Measurements from ENCODE around the gene HMBS. TPM values are rescaled to one million over a fixed set of nuclear protein-coding genes. Genes with fewer than 3 reads are reported as not detected.
"Not testable (repeated sequence)": the region's sequence is repeated elsewhere in the genome, so short reads cannot be mapped to it uniquely, and the experiment has no call there.

HMBS gene
- total RNA-seq, 2 experiments from 2014 or later = 17.3 to 18.8 TPM

DNA sequence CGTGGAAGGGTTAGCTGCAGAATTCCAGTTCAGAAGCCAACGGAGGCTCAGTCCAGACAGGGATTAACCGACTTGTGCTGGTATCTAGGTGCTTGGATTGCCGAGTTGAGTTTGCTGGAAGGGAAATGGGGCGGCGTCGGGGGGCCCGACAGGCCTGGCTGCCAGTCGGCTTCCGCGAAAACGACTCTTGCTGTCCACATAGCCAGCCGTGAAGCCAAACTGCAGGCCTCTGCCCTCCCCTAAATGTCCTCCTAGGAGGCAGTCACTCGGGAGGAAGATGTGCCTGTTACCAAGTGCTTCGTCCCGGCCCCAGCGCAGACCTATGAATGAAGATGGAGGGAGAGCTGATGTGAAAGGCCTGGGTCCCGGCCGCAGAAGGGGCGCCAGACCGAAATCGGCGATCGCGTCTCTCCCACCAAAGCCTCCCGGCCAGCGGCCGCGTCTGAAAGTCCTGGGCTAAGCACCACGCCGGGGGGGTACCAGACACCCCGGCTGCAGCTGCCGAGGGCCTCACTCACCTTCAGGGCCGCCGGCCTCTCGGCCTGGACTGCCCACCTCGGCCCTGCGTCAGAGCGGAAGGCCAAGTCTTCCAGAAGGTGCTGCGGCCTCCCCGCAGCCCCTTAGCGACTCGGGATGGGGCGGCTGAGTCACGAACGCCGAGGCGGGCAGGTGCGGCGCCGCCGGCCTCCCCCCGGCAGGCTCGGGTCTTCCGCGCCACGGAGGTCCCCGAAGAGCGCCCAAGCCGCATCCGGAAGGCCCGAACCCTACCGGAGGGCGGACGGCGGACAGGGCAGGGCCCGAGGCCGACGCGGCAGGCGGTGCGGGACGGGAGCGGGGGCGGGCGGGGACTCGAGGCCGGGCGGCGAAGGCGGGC lies 9.5 kb downstream of the HMBS start:
- peaks cover 74% of the 10 kb centered on the region for H3K36me3 Mint-ChIP-seq (ENCODE audit: low read depth)
- DNase-seq = peak; percentile 55
- no peaks in the 10 kb centered on the region for H3K27me3 Mint-ChIP-seq
- peaks cover 70% of the 10 kb centered on the region for H3K4me1 Mint-ChIP-seq
- no peaks in the 10 kb centered on the region for H3K9me3 Mint-ChIP-seq
- ChIA-PET POLR2A (interaction anchor here (0.6 to 9.7 kb wide), 41 partner anchors 8 to 1107 kb away, joined by 3 to 219 read pairs (median 5); partner anchors contain the start of genes C2CD2L, CBL, CENATAC and DDX6), CTCF (interaction anchor here (1.0 to 2.4 kb wide), 5 partner anchors 9 to 38 kb away, joined by 3 to 20 read pairs (median 12); partner anchors contain the start of genes C2CD2L, HMBS and VPS11)
- peak overlapping the region; percentile 86 for H3K27ac Mint-ChIP-seq
- peak overlapping the region; percentile 93 for H3K4me3 Mint-ChIP-seq

DNA sequence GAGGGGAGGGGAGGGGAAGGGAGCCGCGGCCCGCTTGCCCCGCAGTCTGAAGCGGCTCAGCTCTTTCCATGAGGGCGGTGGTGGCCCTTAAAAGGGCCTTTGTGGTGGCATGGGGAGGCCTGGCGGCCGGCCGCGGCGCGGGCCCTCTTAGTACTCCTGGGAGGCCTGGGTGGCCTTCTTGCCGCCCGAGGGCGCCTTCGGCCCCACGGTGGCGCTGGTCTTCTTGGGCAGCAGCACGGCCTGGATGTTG lies 10.1 kb downstream of the HMBS start:
- no peaks in the 10 kb centered on the region for H3K9me3 Mint-ChIP-seq
- H3K27me3 Mint-ChIP-seq = no peaks in the 10 kb centered on the region
- POLR2A ChIA-PET = interaction anchor here (0.6 to 9.7 kb wide), 41 partner anchors 8 to 1107 kb away, joined by 3 to 219 read pairs (median 5); partner anchors contain the start of genes C2CD2L, CBL, CENATAC and DDX6
- peaks cover 74% of the 10 kb centered on the region for H3K36me3 Mint-ChIP-seq (ENCODE audit: low read depth)
- peak overlapping the region; percentile 86 for H3K27ac Mint-ChIP-seq
- CTCF ChIA-PET = interaction anchor here (0.6 to 2.4 kb wide), 8 partner anchors 9 to 102 kb away, joined by 3 to 20 read pairs (median 4); partner anchors contain the start of genes C2CD2L, HMBS and VPS11
- peak overlapping the region; percentile 93 for H3K4me3 Mint-ChIP-seq
- peak; percentile 68 for DNase-seq
- peaks cover 69% of the 10 kb centered on the region for H3K4me1 Mint-ChIP-seq

DNA sequence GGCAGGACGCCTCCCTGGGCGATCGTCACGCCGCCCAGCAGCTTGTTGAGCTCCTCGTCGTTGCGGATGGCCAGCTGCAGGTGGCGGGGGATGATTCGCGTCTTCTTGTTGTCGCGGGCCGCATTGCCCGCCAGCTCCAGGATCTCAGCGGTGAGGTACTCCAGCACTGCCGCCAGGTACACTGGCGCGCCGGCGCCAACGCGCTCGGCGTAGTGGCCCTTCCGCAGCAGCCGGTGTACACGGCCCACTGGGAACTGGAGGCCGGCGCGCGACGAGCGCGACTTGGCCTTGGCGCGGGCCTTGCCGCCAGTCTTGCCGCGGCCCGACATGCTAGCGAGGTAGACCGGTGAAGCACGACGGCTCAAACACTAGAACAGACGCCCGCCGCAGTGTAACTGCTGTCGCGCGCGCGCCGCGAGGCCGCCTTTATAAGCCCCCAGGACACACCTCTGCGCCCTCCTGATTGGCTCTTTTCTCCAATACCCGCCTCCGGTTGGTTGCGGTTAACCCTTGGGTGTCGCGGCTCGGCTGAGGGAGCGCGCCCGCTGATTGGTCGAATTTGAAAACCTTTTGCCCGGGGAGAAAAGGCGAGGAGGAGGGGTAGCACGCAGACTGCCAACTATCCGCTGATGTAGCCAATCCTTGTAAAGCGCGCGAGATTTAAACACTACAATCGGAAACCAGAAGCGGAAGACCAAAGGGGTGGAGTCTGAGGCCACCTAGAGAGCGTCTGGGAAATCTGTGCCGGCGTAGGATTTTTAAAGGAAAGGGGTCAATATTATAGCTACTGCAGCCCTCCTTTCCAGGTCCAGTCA lies 10.6 kb downstream of the HMBS start:
- Mint-ChIP-seq H3K27me3 (no peaks in the 10 kb centered on the region), H3K9me3 (no peaks in the 10 kb centered on the region), H3K4me1 (peaks cover 70% of the 10 kb centered on the region), H3K27ac (peak overlapping the region; percentile 86), H3K36me3 (ENCODE audit: low read depth) (peaks cover 80% of the 10 kb centered on the region), H3K4me3 (peak overlapping the region; percentile 93)
- peak; percentile 100 for DNase-seq
- CTCF ChIA-PET = interaction anchor here (0.6 to 2.4 kb wide), 11 partner anchors 10 to 101 kb away, joined by 3 to 20 read pairs (median 3); partner anchors contain the start of genes C2CD2L, HMBS and VPS11
- POLR2A ChIA-PET = interaction anchor here (0.6 to 9.7 kb wide), 43 partner anchors 9 to 1108 kb away, joined by 3 to 219 read pairs (median 4); partner anchors contain the start of genes C2CD2L, CBL, CENATAC and DDX6

- H3K4me1 Mint-ChIP-seq = peaks cover 55% of the 10 kb centered on the region
- H3K4me3 Mint-ChIP-seq = peak overlapping the region; percentile 92
- no peak for DNase-seq
- ChIA-PET POLR2A (interaction anchor here (1.0 to 9.7 kb wide), 4 partner anchors 10 to 32 kb away, joined by 3 to 219 read pairs (median 9); partner anchors contain the start of genes C2CD2L, HMBS and VPS11), CTCF (interaction anchor here (0.7 to 2.1 kb wide), 5 partner anchors 9 to 239 kb away, joined by 3 to 12 read pairs (median 6); partner anchors contain the start of genes HMBS and VPS11)
- no peaks in the 10 kb centered on the region for H3K9me3 Mint-ChIP-seq
- peak overlapping the region; percentile 17 for H3K27ac Mint-ChIP-seq
- peaks cover 50% of the 10 kb centered on the region for H3K36me3 Mint-ChIP-seq (ENCODE audit: low read depth)
- H3K27me3 Mint-ChIP-seq = no peaks in the 10 kb centered on the region
Measured at GRCh38 chr11:119099711-119100110, 15.0 kb downstream of the HMBS start.

DNA sequence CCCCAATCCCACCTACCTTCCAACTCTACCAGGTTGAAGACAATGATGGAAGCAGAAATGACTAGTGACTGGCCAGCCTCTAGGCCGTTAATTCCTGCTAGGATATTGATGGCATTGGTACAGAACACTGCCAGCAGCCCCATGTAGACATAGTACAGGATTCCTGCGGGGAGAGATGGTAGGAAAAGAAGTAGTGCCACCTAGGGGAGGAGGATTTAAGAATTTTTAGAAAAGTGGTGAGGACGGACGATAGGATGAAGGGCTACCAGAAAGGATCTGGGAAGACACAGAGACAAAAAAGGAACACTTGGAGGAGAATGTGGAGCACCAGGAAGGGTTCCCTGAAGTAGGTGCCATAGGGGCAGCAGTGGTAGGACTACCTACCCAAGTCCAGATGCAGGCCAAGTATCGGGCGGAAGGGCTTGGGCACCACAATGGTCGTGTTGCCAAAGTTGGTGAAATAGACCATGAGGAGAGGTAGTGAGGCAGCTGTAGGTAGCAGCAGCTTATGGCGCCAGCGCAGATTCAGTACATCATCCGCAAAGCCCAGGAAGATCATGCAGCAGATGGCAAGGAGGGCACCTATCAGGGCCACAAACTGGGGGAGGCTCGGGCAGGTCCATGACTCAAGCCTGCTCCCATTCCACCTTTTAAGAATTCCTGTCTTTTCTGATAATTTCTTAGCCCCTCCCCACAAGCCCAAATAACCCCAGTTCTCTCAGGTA lies 15.7 kb downstream of the HMBS start:
- Mint-ChIP-seq H3K27me3 (no peaks in the 10 kb centered on the region), H3K4me3 (peak overlapping the region; percentile 92), H3K9me3 (no peaks in the 10 kb centered on the region), H3K4me1 (peaks cover 58% of the 10 kb centered on the region), H3K36me3 (ENCODE audit: low read depth) (peaks cover 43% of the 10 kb centered on the region), H3K27ac (peak overlapping the region; percentile 99)
- CTCF ChIA-PET = interaction anchor here (0.7 to 2.1 kb wide), 4 partner anchors 9 to 44 kb away, joined by 3 to 12 read pairs (median 6); partner anchors contain the start of genes HMBS and VPS11
- POLR2A ChIA-PET = interaction anchor here (1.7 to 9.7 kb wide), 3 partner anchors 9 to 32 kb away, joined by 8 to 219 read pairs (median 10); partner anchors contain the start of genes C2CD2L and VPS11
- DNase-seq = no peak

DNA sequence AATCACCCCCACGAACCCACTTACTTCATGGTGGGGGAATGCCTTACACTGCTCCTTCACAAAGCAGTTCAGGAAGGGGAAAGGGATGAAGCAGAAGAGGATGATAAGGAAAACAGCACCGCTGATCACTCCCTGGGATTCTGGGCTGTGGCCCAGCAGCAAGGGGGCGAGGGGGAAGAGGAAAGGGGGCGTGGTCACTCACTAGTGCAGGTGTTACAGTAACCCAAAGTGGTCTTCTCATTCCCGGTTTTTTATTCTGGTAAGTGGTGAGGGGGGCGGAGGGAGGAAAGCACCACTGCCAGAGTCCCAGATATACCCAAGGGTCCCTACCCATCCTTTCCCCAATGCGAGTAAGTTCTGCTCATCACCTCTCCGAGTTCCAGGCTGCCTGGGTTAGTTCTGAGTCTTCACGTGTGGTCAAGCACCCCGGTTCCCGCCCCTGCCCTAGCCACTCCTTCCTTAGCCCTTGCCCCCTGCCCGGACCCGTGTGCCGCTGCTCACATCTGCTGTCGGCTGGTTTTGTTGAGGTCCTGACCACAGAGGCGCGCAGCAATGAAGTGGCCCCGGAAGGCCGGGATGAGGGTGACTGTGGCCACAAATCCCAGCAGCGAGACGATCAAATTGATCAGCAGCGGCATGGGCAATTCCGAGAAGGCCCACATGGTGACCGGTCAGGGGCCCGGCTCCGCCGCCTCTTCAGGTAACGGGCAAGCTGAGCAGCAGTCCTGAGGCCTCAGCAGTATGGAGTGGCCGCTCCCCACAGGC lies 16.5 kb downstream of the HMBS start:
- CTCF ChIA-PET = interaction anchor here (1.0 to 2.2 kb wide), 9 partner anchors 9 to 223 kb away, joined by 3 to 15 read pairs (median 5); partner anchors contain the start of genes HMBS and VPS11
- H3K27ac Mint-ChIP-seq = peak overlapping the region; percentile 99
- H3K9me3 Mint-ChIP-seq = no peaks in the 10 kb centered on the region
- peaks cover 39% of the 10 kb centered on the region for H3K36me3 Mint-ChIP-seq (ENCODE audit: low read depth)
- H3K4me1 Mint-ChIP-seq = peaks cover 56% of the 10 kb centered on the region
- H3K4me3 Mint-ChIP-seq = peak overlapping the region; percentile 92
- DNase-seq = no peak
- no peaks in the 10 kb centered on the region for H3K27me3 Mint-ChIP-seq
- POLR2A ChIA-PET = interaction anchor here (0.7 to 2.7 kb wide), 17 partner anchors 8 to 310 kb away, joined by 3 to 43 read pairs (median 8); partner anchors contain the start of genes ABCG4, CBL, DDX6 and HINFP

GRCh38 chr11:119101759-119102423 lies 17.2 kb downstream of the HMBS start, which contains the start of gene DPAGT1:
Gene DPAGT1 (minus strand): TSS chr11:119101853. CDS start chr11:119101655, 198 bp downstream.
- no peaks in the 10 kb centered on the region for H3K27me3 Mint-ChIP-seq
- H3K36me3 Mint-ChIP-seq (ENCODE audit: low read depth) = peaks cover 32% of the 10 kb centered on the region
- H3K9me3 Mint-ChIP-seq = no peaks in the 10 kb centered on the region
- H3K27ac Mint-ChIP-seq = peak within 1 kb of the TSS; percentile 99
- peak within 1 kb of the TSS; percentile 92 for H3K4me3 Mint-ChIP-seq
- CTCF ChIA-PET = interaction anchor here (1.0 to 2.2 kb wide), 15 partner anchors 10 to 222 kb away, joined by 3 to 15 read pairs (median 4); partner anchors contain the start of genes CBL, HINFP, HMBS and NLRX1
- POLR2A ChIA-PET = interaction anchor here (0.7 to 2.7 kb wide), 21 partner anchors 9 to 311 kb away, joined by 3 to 43 read pairs (median 6); partner anchors contain the start of genes ABCG4, CBL, CENATAC and DDX6
- peak; percentile 89 for DNase-seq
- H3K4me1 Mint-ChIP-seq = peaks cover 56% of the 10 kb centered on the region

GRCh38 chr11:119103161-119103664 lies 18.5 kb downstream of the HMBS start:
- H3K27me3 Mint-ChIP-seq = not testable (repeated sequence)
- CTCF ChIA-PET = interaction anchor here (1.3 to 2.2 kb wide), 3 partner anchors 15 to 93 kb away, joined by 5 to 6 read pairs (median 6); partner anchors contain the start of gene TRAPPC4
- POLR2A ChIA-PET = interaction anchor here (0.9 to 2.7 kb wide), 14 partner anchors 10 to 227 kb away, joined by 3 to 43 read pairs (median 10); partner anchors contain the start of genes ABCG4, CENATAC, HINFP and HMBS

GRCh38 chr11:119103793-119104192 lies 19.1 kb downstream of the HMBS start:
- H3K27ac Mint-ChIP-seq = peak overlapping the region; percentile 34
- peaks cover 51% of the 10 kb centered on the region for H3K4me1 Mint-ChIP-seq
- H3K4me3 Mint-ChIP-seq = peak overlapping the region; percentile 31
- H3K9me3 Mint-ChIP-seq = no peaks in the 10 kb centered on the region
- no peak for DNase-seq
- POLR2A ChIA-PET = interaction anchor here (1.1 to 2.7 kb wide), 4 partner anchors 8 to 22 kb away, joined by 4 to 22 read pairs (median 4); no protein-coding TSS in a partner anchor
- peaks cover 21% of the 10 kb centered on the region for H3K36me3 Mint-ChIP-seq (ENCODE audit: low read depth)
- CTCF ChIA-PET = interaction anchor here (2.2 kb wide), 1 partner anchor 93 kb away, joined by 6 read pairs; no protein-coding TSS in a partner anchor
- no peaks in the 10 kb centered on the region for H3K27me3 Mint-ChIP-seq

More at GRCh38 chr11:119103161-119103664, 18.5 kb downstream of the HMBS start:
- not testable (repeated sequence) for DNase-seq, H3K9me3 Mint-ChIP-seq
- peak overlapping the region; percentile 99 for H3K27ac Mint-ChIP-seq
- peaks cover 51% of the 10 kb centered on the region for H3K4me1 Mint-ChIP-seq
- H3K36me3 Mint-ChIP-seq (ENCODE audit: low read depth) = peaks cover 21% of the 10 kb centered on the region
- peak overlapping the region; percentile 92 for H3K4me3 Mint-ChIP-seq

All from activated CD4-positive, alpha-beta memory T cell treated with anti-CD3 and anti-CD28 coated beads, Interleukin-2, amount 10 ng/mL, durations not matched to agents 7 days and 5 days (primary cell).